ENCODE data around the gene DMC1.
A peak's percentile ranks its signal among the peaks of the same experiment; 100 is the strongest.

The DMC1 gene

GRCh38 chr22:38566726-38567504 lies 3.1 kb downstream of the DMC1 start:
- DNase-seq (ENCODE audit: low read depth), result no peak

GRCh38 chr22:38565441-38565840 lies 4.5 kb downstream of the DMC1 start:
- DNase-seq (ENCODE audit: low read depth), result no peak

GRCh38 chr22:38564669-38565068 lies 5.3 kb downstream of the DMC1 start:
- no peak for DNase-seq (ENCODE audit: low read depth)

- DNase-seq (ENCODE audit: low read depth), result peak; percentile 83
These were observed 15.7 kb downstream of the DMC1 start for GRCh38 chr22:38554281-38554680.

- no peak for DNase-seq (ENCODE audit: low read depth)
These were observed 20.7 kb downstream of the DMC1 start for GRCh38 chr22:38549101-38549894.

- DNase-seq (ENCODE audit: low read depth), result no peak
These were observed 29.3 kb downstream of the DMC1 start for GRCh38 chr22:38540701-38541100.

- no peak for DNase-seq (ENCODE audit: low read depth)
These were observed 38.6 kb downstream of the DMC1 start for GRCh38 chr22:38531251-38531938.

GRCh38 chr22:38524429-38524828 lies 45.6 kb downstream of the DMC1 start:
- DNase-seq (ENCODE audit: low read depth), result no peak

- DNase-seq (ENCODE audit: low read depth), result no peak
These were observed 46.5 kb downstream of the DMC1 start for GRCh38 chr22:38523479-38523878.

- DNase-seq (ENCODE audit: low read depth), result no peak
These were observed 47.0 kb downstream of the DMC1 start for GRCh38 chr22:38523029-38523428.

GRCh38 chr22:38519453-38520250 lies 50.3 kb downstream of the DMC1 start:
- no peak for DNase-seq (ENCODE audit: low read depth)

GRCh38 chr22:38518620-38519019 lies 51.4 kb downstream of the DMC1 start:
- DNase-seq (ENCODE audit: low read depth), result no peak

- DNase-seq (ENCODE audit: low read depth), result no peak
These were observed 56.9 kb downstream of the DMC1 start for GRCh38 chr22:38513063-38513462.

- DNase-seq (ENCODE audit: low read depth), result no peak
These were observed 59.5 kb downstream of the DMC1 start for GRCh38 chr22:38510416-38510970.

- DNase-seq (ENCODE audit: low read depth), result peak; percentile 86
These were observed 63.6 kb downstream of the DMC1 start, which contains the start of gene DDX17 for GRCh38 chr22:38506118-38506962. Gene DDX17, minus strand, starts transcription at chr22:38506311.

- no peak for DNase-seq (ENCODE audit: low read depth)
These were observed 64.4 kb downstream of the DMC1 start for GRCh38 chr22:38505541-38506117.

- no peak for DNase-seq (ENCODE audit: low read depth)
These were observed 65.0 kb downstream of the DMC1 start for GRCh38 chr22:38504731-38505540.

- DNase-seq (ENCODE audit: low read depth), result no peak
These were observed 67.0 kb downstream of the DMC1 start for GRCh38 chr22:38503021-38503420.

Data from GM04503 (cell line).